IMR-90 (cell line): ENCODE measurements around the gene INF2. TPM values are rescaled to one million over a fixed set of nuclear protein-coding genes. Genes with fewer than 3 reads are reported as not detected.

Experiments used
- ATAC-seq: fragments of 200-7000 bp; cut with Tn5 transposase; 2 replicates; pipeline ENCODE4 v1.9.1; 2020; ENCODE audit warnings: low read depth, mild to moderate bottlenecking, moderate library complexity
- BruUV-seq: library from RNA; stranded (reverse); fragments of 400-500 nt; replicated peaks from 2 replicates; lab custom pipeline; 2021; lab: Mats Ljungman, UMichigan
- CTCF ChIA-PET: fragments of 300-600 bp; formaldehyde crosslinking; extraction: SDS; loops from one replicate; lab custom pipeline; 2021; ENCODE audit warnings: antibody characterized with exemption; lab: Yijun Ruan, JAX
- POLR2A ChIA-PET: fragments of 300-600 bp; sonication (Branson Sonifier 250); formaldehyde crosslinking; loops from one replicate; lab custom pipeline; 2022; ENCODE audit warnings: antibody characterized with exemption; ENCODE audit not compliant: unreplicated experiment; lab: Charles Lee
- DNase-seq: peaks from one replicate; pipeline ENCODE4 v3.0.0; 2013
- H2AFZ ChIP-seq: replicated peaks from 2 replicates; pipeline ENCODE3; 2013; ENCODE audit warnings: low read length, mild to moderate bottlenecking; ENCODE audit not compliant: poor library complexity
- H2AK5ac ChIP-seq: 2 replicates; pipeline ENCODE4 v1.6.1; 2013; ENCODE audit warnings: low read depth, low read length, inconsistent platforms
- H2AK9ac ChIP-seq: replicated peaks from 2 replicates; pipeline ENCODE3; 2013; ENCODE audit warnings: mild to moderate bottlenecking, low read depth, low read length, moderate library complexity; ENCODE audit not compliant: poor library complexity
- H2BK120ac ChIP-seq: 2 replicates; pipeline ENCODE4 v1.6.1; 2013; ENCODE audit warnings: low read depth, low read length, inconsistent platforms
- H2BK15ac ChIP-seq: 3 replicates; pipeline ENCODE4 v1.6.1; 2013; ENCODE audit warnings: low read depth, low read length, inconsistent platforms
- H2BK20ac ChIP-seq: 2 replicates; pipeline ENCODE4 v1.6.1; 2013; ENCODE audit warnings: low read depth, mild to moderate bottlenecking, inconsistent platforms, low read length, moderate library complexity
- H2BK5ac ChIP-seq: 2 replicates; pipeline ENCODE4 v1.6.1; 2013; ENCODE audit warnings: mild to moderate bottlenecking, low read depth, low read length, inconsistent platforms; ENCODE audit not compliant: poor library complexity, severe bottlenecking
- H3K14ac ChIP-seq: replicated peaks from 2 replicates; pipeline ENCODE4 v1.6.1; 2013; ENCODE audit warnings: low read depth, low read length, inconsistent platforms
- H3K18ac ChIP-seq: 2 replicates; pipeline ENCODE4 v1.6.1; 2013; ENCODE audit warnings: low read depth, low read length, control low read depth
- H3K23ac ChIP-seq: 2 replicates; pipeline ENCODE4 v1.6.1; 2013; ENCODE audit warnings: low read depth, low read length, inconsistent platforms
- H3K27ac ChIP-seq: 2 replicates; pipeline ENCODE4 v1.5.1; 2013; ENCODE audit warnings: mild to moderate bottlenecking, control low read depth, low read length; ENCODE audit not compliant: insufficient read depth
- H3K27me3 ChIP-seq: 2 replicates; pipeline ENCODE4 v1.6.1; 2013; ENCODE audit warnings: low read length; ENCODE audit not compliant: control insufficient read depth, insufficient read depth
- H3K36me3 ChIP-seq: 2 replicates; pipeline ENCODE4 v1.6.1; 2013; ENCODE audit warnings: low read length, mixed read lengths; ENCODE audit not compliant: control insufficient read depth, insufficient read depth
- H3K4ac ChIP-seq: 2 replicates; pipeline ENCODE4 v1.6.1; 2013; ENCODE audit warnings: low read depth, low read length, inconsistent platforms
- H3K4me1 ChIP-seq: 2 replicates; pipeline ENCODE4 v1.6.1; 2013; ENCODE audit warnings: low read length, mixed read lengths; ENCODE audit not compliant: control insufficient read depth, insufficient read depth
- H3K4me2 ChIP-seq: 2 replicates; pipeline ENCODE4 v1.6.1; 2013; ENCODE audit warnings: low read depth, mild to moderate bottlenecking, control low read depth, low read length, moderate library complexity
- H3K4me3 ChIP-seq: 2 replicates; pipeline ENCODE4 v1.5.1; 2013; ENCODE audit warnings: low read depth, mild to moderate bottlenecking, control low read depth, low read length, moderate library complexity; ENCODE audit not compliant: insufficient read depth
- H3K56ac ChIP-seq: 2 replicates; pipeline ENCODE4 v1.6.1; 2013; ENCODE audit warnings: low read length, inconsistent platforms; ENCODE audit not compliant: insufficient read depth; ENCODE audit errors: extremely low read depth
- H3K79me1 ChIP-seq, 2 experiments: 2 replicates each; pipeline ENCODE4 v1.6.1; 2013; ENCODE audit warnings: low read length in 2 of 2, inconsistent platforms in 1 of 2, low read depth in 1 of 2
- H3K9ac ChIP-seq: 2 replicates; pipeline ENCODE4 v1.6.1; 2013; ENCODE audit warnings: low read depth, low read length, control low read depth
- H3K9me1 ChIP-seq: 2 replicates; pipeline ENCODE4 v1.6.1; 2013; ENCODE audit warnings: low read length, inconsistent platforms; ENCODE audit not compliant: insufficient read depth
- H3K9me3 ChIP-seq: 2 replicates; pipeline ENCODE4 v1.6.1; 2013; ENCODE audit warnings: low read length; ENCODE audit not compliant: control insufficient read depth, insufficient read depth
- H4K20me1 ChIP-seq: 2 replicates; pipeline ENCODE4 v1.6.1; 2013; ENCODE audit warnings: low read length, inconsistent platforms; ENCODE audit not compliant: insufficient read depth
- H4K5ac ChIP-seq: 2 replicates; pipeline ENCODE4 v1.6.1; 2013; ENCODE audit warnings: mild to moderate bottlenecking, low read depth, low read length, control low read depth
- H4K8ac ChIP-seq, 2 experiments: 2 replicates each; pipeline ENCODE4 v1.6.1; 2013; ENCODE audit warnings: low read depth in 2 of 2, low read length in 2 of 2, control low read depth in 1 of 2, inconsistent platforms in 1 of 2
- H4K91ac ChIP-seq: 2 replicates; pipeline ENCODE4 v1.6.1; 2013; ENCODE audit warnings: low read depth, low read length, inconsistent platforms; ENCODE audit not compliant: insufficient read depth
- BHLHE40 ChIP-seq: fragments of 150-350 bp; IDR thresholded peaks from 2 replicates; pipeline ENCODE4 v1.6.1; 2016; ENCODE audit warnings: mild to moderate bottlenecking, low read depth, low read length
- CEBPB ChIP-seq: IDR thresholded peaks from 2 replicates; pipeline ENCODE4 v1.6.1; 2012; ENCODE audit warnings: low read depth, low read length, improper control_type of control experiment
- CHD1 ChIP-seq: IDR thresholded peaks from 2 replicates; pipeline ENCODE4 v1.6.1; 2012; ENCODE audit warnings: low read depth, low read length, improper control_type of control experiment
- FOS ChIP-seq: fragments of 150-350 bp; IDR thresholded peaks from 2 replicates; pipeline ENCODE4 v1.6.1; 2016; ENCODE audit warnings: low read depth, low read length
- MAFK ChIP-seq: IDR thresholded peaks from 2 replicates; pipeline ENCODE4 v1.6.1; 2012; ENCODE audit warnings: low read depth, low read length, improper control_type of control experiment
- MXI1 ChIP-seq: IDR thresholded peaks from 2 replicates; pipeline ENCODE4 v1.6.1; 2012; ENCODE audit warnings: low read depth, mild to moderate bottlenecking, low read length, moderate library complexity, borderline replicate concordance
- NFE2L2 ChIP-seq: fragments of 150-350 bp; IDR thresholded peaks from 2 replicates; pipeline ENCODE4 v1.6.1; 2016; ENCODE audit warnings: low read depth, mild to moderate bottlenecking, low read length
- POLR2A ChIP-seq: IDR thresholded peaks from 2 replicates; pipeline ENCODE4 v1.6.1; 2012; ENCODE audit warnings: mild to moderate bottlenecking, low read depth, low read length
- RCOR1 ChIP-seq: IDR thresholded peaks from 2 replicates; pipeline ENCODE4 v1.6.1; 2012; ENCODE audit warnings: mild to moderate bottlenecking, low read length, improper control_type of control experiment; ENCODE audit not compliant: insufficient replicate concordance
- RFX5 ChIP-seq: IDR thresholded peaks from 2 replicates; pipeline ENCODE4 v1.8.0; 2012; ENCODE audit warnings: low read depth, mild to moderate bottlenecking, low read length, moderate library complexity
- WGBS, 2 experiments: methylation state at CpG; one replicate each; pipeline versions ENCODE4 v1.1.5 to v1.1.7; 2013; ENCODE audit warnings: missing lambda C conversion rate in 2 of 2; ENCODE audit not compliant: insufficient read length in 1 of 2; ENCODE audit errors: extremely low coverage in 2 of 2; 5-methylcytosine and 5-hydroxymethylcytosine counted together
- dilution Hi-C: fragments of 300-500 bp; cut with HindIII; formaldehyde crosslinking; loops from one replicate; pipeline ENCODE4 v1.14.3; 2018; ENCODE audit warnings: low sequenced_read_pairs; ENCODE audit not compliant: unreplicated experiment
- in situ Hi-C: fragments of 300-500 bp; cut with MboI; formaldehyde crosslinking; loops from 3 replicates; pipeline ENCODE4 v1.14.3; 2019; ENCODE audit warnings: low sequenced_read_pairs, inconsistent platforms, mixed read lengths
- intact Hi-C: fragments of 100-400 bp; cut with micrococcal nuclease; formaldehyde crosslinking; loops from 2 replicates; pipeline ENCODE4 v1.10.0; 2022
- polyA plus RNA-seq, 3 experiments: library from polyadenylated mRNA; depleted of rRNA; stranded (reverse); fragments of >200 nt; gene quantifications; 2 replicates each; pipeline ENCODE4 v1.2.3, GENCODE V29; 2012; ENCODE audit warnings: low replicate concordance in 1 of 3
- total RNA-seq: library from RNA; depleted of rRNA; stranded (reverse); fragments of >200 nt; gene quantifications from 2 replicates; pipeline ENCODE4 v1.2.3, GENCODE V29; 2012
- TF ChIP-seq, protein P1 (sequence below): conservative IDR thresholded peaks from 2 replicates; pipeline ENCODE4 v1.5.1; 2012; ENCODE audit warnings: mild to moderate bottlenecking, low read depth, low read length, improper control_type of control experiment
- TF ChIP-seq, protein P2 (sequence below): fragments of 150-350 bp; IDR thresholded peaks from 2 replicates; pipeline ENCODE4 v1.6.1; 2016; ENCODE audit warnings: low read depth, mild to moderate bottlenecking, low read length, moderate library complexity, borderline replicate concordance

INF2 gene
- total and polyA plus RNA-seq, 2 of the 4 experiments (the other 2 are of a cell fraction), result 16.8 to 62.1 TPM

- Histone ChIP-seq H2AK5ac (no peak overlapping the region), H3K9ac (no peak overlapping the region), H3K4me1 (peaks cover 42% of the 10 kb centered on the region), H2BK20ac (no peak overlapping the region), H3K27me3 (no peaks in the 10 kb centered on the region), H3K27ac (no peak overlapping the region), H4K20me1 (peaks cover 100% of the 10 kb centered on the region), H4K91ac (no peak overlapping the region), H4K5ac (no peak overlapping the region), H3K9me3 (no peaks in the 10 kb centered on the region), H2BK5ac (no peak overlapping the region), H2AFZ (no peak overlapping the region), H3K14ac (no peak overlapping the region), H2BK120ac (no peak overlapping the region), H3K23ac (no peak overlapping the region), H3K4ac (no peak overlapping the region), H3K4me3 (no peak overlapping the region), H3K4me2 (no peak overlapping the region), H4K8ac (no peak overlapping the region), H2AK9ac (peak overlapping the region; percentile 74), H2BK15ac (no peak overlapping the region), H3K18ac (no peak overlapping the region), H3K36me3 (peaks cover 36% of the 10 kb centered on the region), H3K56ac (no peak overlapping the region), H3K9me1 (peaks cover 5% of the 10 kb centered on the region; the same call in 1 of the 2 replicates), H3K79me1 (peaks cover 12 to 85% of the 10 kb centered on the region in 2 experiments)
- in situ Hi-C loops (no loop called here), dilution Hi-C loops (no loop called here), intact Hi-C loops (no loop called here)
- WGBS, 2 experiments, result 65% methylated on average over 4 of the region's 19 CpGs; no CpG with 5 or more reads in 1 of the 2 experiments
- CTCF ChIA-PET, result no interaction called here
- DNase-seq (no peak), ATAC-seq (no peak)
- POLR2A ChIA-PET, result interaction anchor here (0.6 kb wide), 1 partner anchor 703 kb away, joined by 5 read pairs; the partner anchor contains the start of gene TEX22
- TF ChIP-seq CHD1 (no peak), FOS (no peak), RFX5 (no peak), POLR2A (no peak), BHLHE40 (no peak), RCOR1 (no peak), MXI1 (no peak), NFE2L2 (no peak), CEBPB (no peak), MAFK (no peak)
- TF ChIP-seq, protein P1, sequence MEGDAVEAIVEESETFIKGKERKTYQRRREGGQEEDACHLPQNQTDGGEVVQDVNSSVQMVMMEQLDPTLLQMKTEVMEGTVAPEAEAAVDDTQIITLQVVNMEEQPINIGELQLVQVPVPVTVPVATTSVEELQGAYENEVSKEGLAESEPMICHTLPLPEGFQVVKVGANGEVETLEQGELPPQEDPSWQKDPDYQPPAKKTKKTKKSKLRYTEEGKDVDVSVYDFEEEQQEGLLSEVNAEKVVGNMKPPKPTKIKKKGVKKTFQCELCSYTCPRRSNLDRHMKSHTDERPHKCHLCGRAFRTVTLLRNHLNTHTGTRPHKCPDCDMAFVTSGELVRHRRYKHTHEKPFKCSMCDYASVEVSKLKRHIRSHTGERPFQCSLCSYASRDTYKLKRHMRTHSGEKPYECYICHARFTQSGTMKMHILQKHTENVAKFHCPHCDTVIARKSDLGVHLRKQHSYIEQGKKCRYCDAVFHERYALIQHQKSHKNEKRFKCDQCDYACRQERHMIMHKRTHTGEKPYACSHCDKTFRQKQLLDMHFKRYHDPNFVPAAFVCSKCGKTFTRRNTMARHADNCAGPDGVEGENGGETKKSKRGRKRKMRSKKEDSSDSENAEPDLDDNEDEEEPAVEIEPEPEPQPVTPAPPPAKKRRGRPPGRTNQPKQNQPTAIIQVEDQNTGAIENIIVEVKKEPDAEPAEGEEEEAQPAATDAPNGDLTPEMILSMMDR, result no peak
- TF ChIP-seq, protein P2, sequence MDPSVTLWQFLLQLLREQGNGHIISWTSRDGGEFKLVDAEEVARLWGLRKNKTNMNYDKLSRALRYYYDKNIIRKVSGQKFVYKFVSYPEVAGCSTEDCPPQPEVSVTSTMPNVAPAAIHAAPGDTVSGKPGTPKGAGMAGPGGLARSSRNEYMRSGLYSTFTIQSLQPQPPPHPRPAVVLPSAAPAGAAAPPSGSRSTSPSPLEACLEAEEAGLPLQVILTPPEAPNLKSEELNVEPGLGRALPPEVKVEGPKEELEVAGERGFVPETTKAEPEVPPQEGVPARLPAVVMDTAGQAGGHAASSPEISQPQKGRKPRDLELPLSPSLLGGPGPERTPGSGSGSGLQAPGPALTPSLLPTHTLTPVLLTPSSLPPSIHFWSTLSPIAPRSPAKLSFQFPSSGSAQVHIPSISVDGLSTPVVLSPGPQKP, result no peak
- no TSS peak for BruUV-seq
Measured at GRCh38 chr14:104694991-104695659, 5.7 kb downstream of the INF2 start.
